Inflammatory macrophage treated with lipopolysaccharide for 1 hour (primary cell): Measurements from ENCODE around the gene CGN.

Experiments
- DNase-seq, 2 donors: peaks; one replicate each; pipeline ENCODE4 v3.0.0-alpha.2; 2020 to 2022

CGN gene

DNA sequence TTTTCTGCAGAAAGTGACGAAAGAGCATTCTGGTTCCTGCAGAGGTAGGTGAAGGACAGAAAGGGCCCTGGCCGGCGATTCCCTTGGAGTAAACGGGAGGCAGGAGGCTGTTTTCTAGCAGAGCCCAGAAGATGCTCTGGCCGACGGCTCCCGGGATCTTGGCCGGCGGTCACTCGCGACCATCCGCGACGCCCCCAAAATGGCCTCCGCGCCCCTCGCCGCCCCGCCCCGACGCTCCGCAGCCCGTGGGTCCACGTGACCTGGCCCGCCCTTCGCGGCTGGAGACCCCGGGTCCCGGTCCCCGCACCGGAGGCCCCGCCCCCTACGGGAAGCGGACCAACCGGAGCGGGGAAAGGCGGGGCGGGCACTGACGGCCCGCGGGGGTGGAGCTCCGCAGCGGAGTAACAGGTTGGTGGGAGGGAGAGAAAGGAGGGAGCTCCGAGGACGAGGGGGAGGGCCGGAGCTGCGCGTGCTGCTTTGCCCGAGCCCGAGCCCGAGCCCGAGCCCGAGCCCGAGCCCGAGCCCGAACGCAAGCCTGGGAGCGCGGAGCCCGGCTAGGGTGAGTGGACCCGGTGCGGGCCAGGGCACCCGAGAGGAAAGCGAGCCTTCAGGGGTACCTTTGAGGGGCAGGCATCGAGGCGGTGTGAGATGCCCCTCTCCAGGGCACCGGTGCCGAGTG lies at the start of gene CGN:
Gene CGN (plus strand): TSS at position 431 of the 679 bp plus-strand sequence. CDS start 7,133 bp downstream, outside the sequence.
- DNase-seq: peak; percentile 50 to 60

DNA sequence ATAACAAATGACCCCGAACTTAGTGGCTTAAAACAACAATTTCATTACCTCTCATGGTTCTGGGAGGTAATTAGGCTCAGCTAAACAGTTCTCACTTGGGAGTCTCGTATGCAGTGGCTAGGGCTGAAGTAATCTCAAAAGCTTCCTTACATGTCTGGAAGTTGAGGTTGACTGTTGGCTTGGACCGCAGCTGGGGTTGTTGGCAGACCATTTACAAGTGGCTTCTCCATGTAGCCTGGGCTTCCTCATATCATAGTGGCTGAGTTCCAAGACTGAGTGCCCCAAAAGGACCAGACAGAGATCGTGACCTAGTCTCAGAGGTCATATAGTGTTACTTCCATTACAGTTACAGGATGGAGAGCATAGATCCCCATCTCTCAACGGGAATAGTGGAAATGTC lies 49.5 kb upstream of the CGN start:
- DNase-seq: no peak

DNA sequence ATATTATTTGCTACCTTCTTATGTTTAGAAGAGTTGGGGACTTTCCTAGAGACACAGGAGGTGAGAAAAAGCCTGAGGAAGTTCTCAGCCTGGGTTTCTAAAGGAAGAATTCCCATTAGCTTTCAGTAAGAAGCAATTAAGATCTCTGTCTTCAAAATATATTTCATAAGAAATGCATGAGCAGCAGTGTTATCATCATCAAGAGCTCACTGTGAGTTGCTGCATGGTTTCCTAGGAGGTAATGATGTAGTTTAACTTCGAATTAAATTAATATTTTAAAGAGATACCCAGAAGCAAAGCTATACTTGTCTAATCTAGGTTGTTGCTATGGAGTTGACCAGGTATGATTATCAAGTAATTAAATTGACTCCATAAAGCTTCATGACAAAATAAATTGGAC lies 46.2 kb upstream of the CGN start:
- DNase-seq: no peak

DNA sequence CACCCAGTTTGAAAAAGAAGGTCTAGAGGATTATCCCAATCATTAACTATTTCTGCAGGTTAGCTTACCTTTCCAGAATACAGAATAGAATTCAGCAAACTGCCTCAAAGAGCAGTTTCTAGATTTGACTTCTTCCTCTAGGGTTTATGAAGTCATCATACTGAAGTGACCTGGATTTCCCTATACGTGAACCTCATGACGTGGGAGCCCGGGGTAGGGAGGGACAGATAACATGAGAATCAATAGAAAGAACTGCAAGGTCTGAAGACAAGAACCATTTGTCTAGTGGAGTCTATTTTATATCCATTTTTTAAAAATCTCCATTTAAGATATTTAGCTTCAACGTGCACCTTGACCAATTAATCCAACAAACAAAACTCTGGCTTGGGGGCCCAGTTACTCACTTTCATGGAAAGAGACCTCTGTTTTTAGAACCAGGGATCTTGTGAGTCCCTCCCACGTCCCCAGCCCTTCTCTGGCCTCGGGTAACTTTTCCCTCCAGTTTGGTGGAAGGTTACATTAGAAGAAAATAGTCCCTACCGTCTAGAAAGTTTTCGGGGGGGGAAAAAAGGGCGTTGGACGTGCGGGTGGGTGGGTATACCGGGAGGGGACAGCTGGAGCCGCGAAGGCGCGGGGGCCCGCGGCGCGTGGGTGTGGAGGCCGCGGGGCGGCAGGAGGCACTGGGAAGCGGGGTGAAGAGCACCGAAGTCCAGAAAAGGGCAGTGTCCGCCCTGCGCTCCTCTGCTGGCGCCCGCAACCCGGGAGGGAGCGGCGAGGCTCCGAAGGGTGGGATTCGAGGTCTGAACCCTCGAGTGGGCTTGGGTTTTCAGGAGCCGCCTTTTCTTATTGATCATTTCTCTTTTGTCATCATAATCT lies 38.1 kb upstream of the CGN start:
- peak; percentile 66 to 69 for DNase-seq

GRCh38 chr1:151474745-151475144 lies 36.4 kb upstream of the CGN start:
- no peak for DNase-seq

- no peak for DNase-seq
Observed at GRCh38 chr1:151475175-151475574, 36.0 kb upstream of the CGN start.

DNA sequence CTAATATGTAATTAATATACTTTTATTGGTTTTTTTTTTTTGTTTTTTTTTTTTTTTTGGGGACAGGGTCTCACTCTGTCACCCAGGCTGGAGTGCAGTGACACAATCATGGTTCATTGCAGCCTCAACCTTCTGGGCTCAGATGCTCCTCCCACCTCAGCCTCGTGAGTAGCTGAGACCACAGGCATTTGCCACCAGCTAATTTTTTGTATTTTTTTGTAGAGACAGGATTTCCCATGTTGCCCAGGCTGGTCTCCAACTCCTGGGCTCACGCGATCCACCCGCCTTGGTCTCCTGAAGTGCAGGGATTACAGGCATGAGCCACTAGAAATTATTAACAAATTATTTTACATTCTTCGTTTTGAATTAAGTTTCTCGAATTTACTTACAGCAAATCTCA lies 35.1 kb upstream of the CGN start:
- no peak for DNase-seq

- DNase-seq: no peak
Observed at GRCh38 chr1:151477066-151477465, 34.1 kb upstream of the CGN start.

- DNase-seq: no peak
Observed at GRCh38 chr1:151478140-151478812, 32.9 kb upstream of the CGN start.

DNA sequence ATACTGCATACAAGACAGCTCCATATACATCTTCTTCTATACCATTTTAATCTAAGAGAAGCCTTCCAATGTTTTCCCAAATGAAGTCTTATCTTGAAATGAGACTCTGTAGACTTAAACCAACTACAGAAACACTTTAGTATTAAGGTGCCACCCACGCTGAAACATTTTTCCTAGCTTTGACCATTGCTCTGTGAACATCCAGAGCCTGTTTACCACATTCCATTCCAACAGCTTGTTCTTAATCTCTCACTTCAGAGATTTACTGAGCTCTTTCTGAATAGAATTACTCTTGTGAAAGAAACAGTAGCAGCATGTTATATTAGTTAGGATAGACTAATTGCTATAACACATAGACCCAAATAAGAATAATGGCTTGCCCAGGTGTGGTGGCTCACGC lies 32.3 kb upstream of the CGN start:
- no peak for DNase-seq

DNA sequence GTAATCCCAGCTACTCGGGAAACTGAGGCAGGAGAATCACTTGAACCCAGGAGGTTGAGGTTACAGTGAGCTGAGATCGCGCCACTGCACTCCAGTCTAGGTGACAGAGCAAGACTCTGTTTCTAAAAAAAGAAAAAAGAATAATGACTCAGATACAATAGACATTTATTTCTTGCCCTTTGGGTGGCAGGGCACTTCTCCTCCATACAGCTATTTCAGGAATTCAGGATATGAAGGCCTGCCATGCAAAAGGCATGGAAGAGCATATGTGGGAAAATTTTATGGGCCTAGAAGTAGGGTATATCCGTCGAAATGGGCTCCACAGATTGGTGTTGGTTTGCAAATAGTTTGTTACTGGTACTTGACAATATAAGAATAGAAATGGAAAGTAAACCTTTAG lies 31.7 kb upstream of the CGN start:
- no peak for DNase-seq

DNA sequence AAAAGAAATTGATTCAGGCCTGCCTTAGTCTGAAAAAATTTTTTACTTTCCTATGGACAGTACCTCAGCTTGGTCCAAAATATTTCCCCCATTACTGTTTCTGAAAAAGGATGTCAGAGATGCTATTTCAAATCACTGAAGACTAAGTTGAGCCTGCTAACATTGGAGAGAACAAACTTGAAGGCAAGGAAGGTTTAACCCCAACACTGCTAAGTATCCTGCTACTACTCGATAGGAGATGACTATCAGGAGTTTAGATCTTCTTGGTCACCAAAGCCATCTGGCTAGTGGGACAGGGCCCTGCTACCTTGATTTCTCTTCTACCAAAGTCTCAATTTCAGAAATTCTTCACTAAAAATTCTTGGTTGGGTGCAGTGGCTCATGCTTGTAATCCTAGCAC lies 29.2 kb upstream of the CGN start:
- no peak for DNase-seq

GRCh38 chr1:151485685-151486255 lies 25.4 kb upstream of the CGN start:
- no peak for DNase-seq

- no peak for DNase-seq
Observed at GRCh38 chr1:151486557-151486956, 24.6 kb upstream of the CGN start.

DNA sequence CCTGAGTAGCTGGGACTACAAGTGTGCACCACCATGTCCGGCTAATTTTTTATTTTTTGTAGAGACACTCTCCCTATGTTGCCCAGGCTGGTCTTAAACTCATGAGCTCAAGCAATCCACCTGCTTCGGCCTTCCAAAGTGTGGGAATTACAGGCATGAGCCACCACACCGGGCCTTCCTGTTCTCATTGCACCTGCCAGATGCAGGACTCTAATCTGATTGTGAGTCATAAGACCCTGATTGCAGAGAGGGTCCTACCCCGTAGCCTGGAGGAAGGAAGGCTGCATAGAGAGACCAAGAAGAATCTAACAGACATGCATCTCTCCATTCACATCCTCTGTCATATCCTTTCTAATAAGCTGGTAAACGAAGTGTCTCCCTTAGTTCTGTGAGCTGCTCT lies 19.5 kb upstream of the CGN start:
- no peak for DNase-seq

- DNase-seq: no peak
Observed at GRCh38 chr1:151492120-151492519, 19.1 kb upstream of the CGN start.

DNA sequence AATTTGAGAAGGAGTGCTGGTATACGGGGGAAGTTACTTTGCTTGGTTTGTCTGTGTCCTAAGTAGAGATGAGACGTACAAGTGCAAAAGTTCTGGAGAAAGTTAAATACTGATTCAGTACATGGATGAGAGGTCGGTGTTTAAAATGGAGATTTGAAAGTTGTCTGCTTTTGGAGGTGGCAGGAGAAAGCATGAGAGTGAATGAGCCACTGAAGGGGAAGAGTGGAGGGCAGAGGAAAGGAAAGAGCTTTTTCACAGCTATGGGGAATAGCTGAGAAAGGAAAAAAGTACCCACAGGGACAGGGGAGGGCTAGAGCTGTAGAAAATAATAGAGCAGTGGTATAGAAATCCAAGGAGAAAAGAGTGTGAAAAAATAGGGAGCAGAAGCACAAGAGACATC lies 18.1 kb upstream of the CGN start:
- no peak for DNase-seq

- DNase-seq: peak; percentile 44 to 76
Observed at GRCh38 chr1:151494741-151495281, 16.4 kb upstream of the CGN start.

DNA sequence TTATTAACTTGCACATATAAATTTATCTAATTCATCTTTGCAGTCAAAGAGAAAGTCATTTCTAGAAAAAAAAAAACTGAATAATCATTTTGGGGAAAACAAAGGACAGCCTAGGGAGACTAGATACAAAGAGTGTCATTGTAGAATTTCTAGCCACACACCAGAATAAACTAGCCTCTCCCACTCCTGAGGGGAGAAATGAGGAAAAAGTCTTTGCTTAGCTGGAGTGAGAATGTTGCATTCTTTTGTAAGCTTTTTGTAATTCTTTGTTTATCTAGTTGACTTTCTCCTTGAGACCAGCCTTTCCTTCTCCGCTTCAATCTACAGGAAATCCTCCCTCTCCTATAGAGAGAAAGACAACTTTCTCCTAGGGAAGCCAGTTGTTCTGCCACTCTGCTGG lies 15.9 kb upstream of the CGN start:
- no peak for DNase-seq

GRCh38 chr1:151499365-151499764 lies 11.8 kb upstream of the CGN start:
- DNase-seq: no peak

DNA sequence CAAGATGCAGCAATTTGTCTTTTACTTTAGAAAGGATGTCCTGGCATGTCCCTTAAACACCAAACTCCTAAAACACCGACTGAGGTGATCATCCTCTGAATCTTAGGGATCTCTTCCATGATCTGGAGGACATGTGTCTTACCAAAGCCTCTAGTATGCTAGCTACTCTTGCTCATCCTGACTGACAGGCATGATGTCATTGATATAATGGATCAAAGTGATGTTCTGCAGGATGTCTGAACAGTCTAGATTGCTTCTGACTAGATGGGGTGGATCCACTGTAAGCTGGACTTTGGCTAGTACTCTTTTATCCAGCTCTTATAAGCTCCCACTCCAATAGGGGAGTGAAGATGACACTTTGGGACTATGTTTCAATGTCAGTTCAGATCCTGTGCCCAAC lies 11.3 kb upstream of the CGN start:
- no peak for DNase-seq

DNA sequence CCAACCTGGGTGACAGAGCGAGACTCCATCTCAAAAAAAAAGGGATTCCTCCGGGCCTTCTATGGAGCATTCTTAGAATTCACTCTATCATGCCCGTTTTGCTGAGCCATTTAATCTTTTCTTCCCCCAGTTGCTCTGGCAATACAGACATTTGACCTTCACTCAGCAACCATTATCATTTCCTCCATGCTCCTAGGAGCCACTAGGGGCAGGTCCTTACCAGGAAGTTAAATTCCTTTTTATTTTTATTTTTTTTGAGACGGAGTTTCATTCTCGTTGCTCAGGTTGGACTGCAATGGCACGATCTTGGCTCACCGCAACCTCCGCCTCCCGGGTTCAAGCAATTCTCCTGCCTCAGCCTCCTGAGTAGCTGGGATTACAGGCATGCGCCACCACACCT lies 9.7 kb upstream of the CGN start:
- DNase-seq: no peak

GRCh38 chr1:151502035-151502700 lies 9.0 kb upstream of the CGN start:
- no peak for DNase-seq
